GDM1 (cell line): ENCODE results near the gene PELI2.

ENCODE experiments used
- DNase-seq: peaks from one replicate; lab custom pipeline; 2025; lab: John Stamatoyannopoulos, UW

Gene PELI2

GRCh38 chr14:56300495-56300894, 182.3 kb downstream of the PELI2 start:
- DNase-seq: no peak

GRCh38 chr14:56304456-56304855, 186.2 kb downstream of the PELI2 start:
- DNase-seq: no peak

- DNase-seq: no peak
These were observed 191.0 kb downstream of the PELI2 start for GRCh38 chr14:56309198-56309597.

- no peak for DNase-seq
These were observed 192.4 kb downstream of the PELI2 start for GRCh38 chr14:56310643-56311042.

- no peak for DNase-seq
These were observed 195.6 kb downstream of the PELI2 start for GRCh38 chr14:56313789-56314188.

- DNase-seq: no peak
These were observed 200.3 kb downstream of the PELI2 start for GRCh38 chr14:56318393-56319115.

- DNase-seq: no peak
These were observed 203.7 kb downstream of the PELI2 start for GRCh38 chr14:56321861-56322260.

- DNase-seq: no peak
These were observed 204.3 kb downstream of the PELI2 start for GRCh38 chr14:56322531-56322930.

- no peak for DNase-seq
These were observed 206.2 kb downstream of the PELI2 start for GRCh38 chr14:56324454-56324853.

- no peak for DNase-seq
These were observed 206.9 kb downstream of the PELI2 start for GRCh38 chr14:56324856-56325699.

GRCh38 chr14:56328021-56328420, 209.8 kb downstream of the PELI2 start:
- DNase-seq: no peak

GRCh38 chr14:56331592-56332216, 213.5 kb downstream of the PELI2 start:
- DNase-seq: no peak

- DNase-seq: peak; percentile 11
These were observed 215.4 kb downstream of the PELI2 start for GRCh38 chr14:56333359-56334292.

- no peak for DNase-seq
These were observed 216.2 kb downstream of the PELI2 start for GRCh38 chr14:56334458-56334857.

GRCh38 chr14:56338674-56339073, 220.5 kb downstream of the PELI2 start:
- DNase-seq: no peak

- peak; percentile 61 for DNase-seq
These were observed 221.9 kb downstream of the PELI2 start for GRCh38 chr14:56339855-56340701.

GRCh38 chr14:56340932-56341331, 222.7 kb downstream of the PELI2 start:
- DNase-seq: no peak

- no peak for DNase-seq
These were observed 223.7 kb downstream of the PELI2 start for GRCh38 chr14:56341766-56342493.

- DNase-seq: no peak
These were observed 224.3 kb downstream of the PELI2 start for GRCh38 chr14:56342494-56342942.

GRCh38 chr14:56349960-56350359, 231.7 kb downstream of the PELI2 start:
- no peak for DNase-seq
